CD4-positive, alpha-beta memory T cell (primary cell): ENCODE data around the gene WDR89. TPM values are rescaled to one million over a fixed set of nuclear protein-coding genes. Genes with fewer than 3 reads are reported as not detected.

Experiments used
- CTCF ChIA-PET: fragments of 350-600 bp; sonication (Branson Sonifier 250); formaldehyde crosslinking; loops from one replicate; lab custom pipeline; 2021; ENCODE audit warnings: inconsistent platforms; ENCODE audit not compliant: partially characterized antibody; lab: Charles Lee
- POLR2A ChIA-PET: fragments of 350-600 bp; sonication (Branson Sonifier 250); formaldehyde crosslinking; loops from one replicate; lab custom pipeline; 2021; ENCODE audit not compliant: partially characterized antibody; lab: Charles Lee
- DNase-seq, 5 donors: peaks; one replicate each; pipeline versions ENCODE4 v3.0.0 to v3.0.0-alpha.2; 2020 to 2022; ENCODE audit warnings: mixed read lengths in 1 of 5
- H3K27ac ChIP-seq: one replicate; pipeline ENCODE4 v1.7.0; 2013; ENCODE audit warnings: low read depth, low read length
- H3K27me3 ChIP-seq: 2 replicates; pipeline ENCODE4 v1.7.0; 2013; ENCODE audit warnings: mild to moderate bottlenecking, low read length, moderate library complexity; ENCODE audit not compliant: insufficient read depth
- H3K36me3 ChIP-seq: 2 replicates; pipeline ENCODE4 v1.7.0; 2013; ENCODE audit warnings: mild to moderate bottlenecking, low read length, moderate library complexity; ENCODE audit not compliant: insufficient read depth
- H3K4me1 ChIP-seq: 2 replicates; pipeline ENCODE4 v1.7.0; 2013; ENCODE audit warnings: mild to moderate bottlenecking, low read length, moderate library complexity; ENCODE audit not compliant: insufficient read depth
- H3K4me3 ChIP-seq, 2 donors: one replicate each; pipeline ENCODE4 v1.7.0; 2013; ENCODE audit warnings: low read length in 2 of 2, mild to moderate bottlenecking in 1 of 2
- H3K9me3 ChIP-seq, 2 donors: one replicate each; pipeline ENCODE4 v1.7.0; 2013; ENCODE audit warnings: low read length in 2 of 2, control low read depth in 1 of 2; ENCODE audit not compliant: control insufficient read depth in 1 of 2
- H3K27ac Mint-ChIP-seq, 7 donors: one replicate each; pipeline ENCODE4 v1.8.0; 2020 to 2021; ENCODE audit warnings: mixed read lengths in 7 of 7, mild to moderate bottlenecking in 6 of 7, inconsistent platforms in 3 of 7, moderate library complexity in 3 of 7
- H3K27me3 Mint-ChIP-seq, 2 donors: one replicate each; pipeline ENCODE4 v1.8.0; 2020 to 2021; ENCODE audit warnings: mixed read lengths in 2 of 2
- H3K36me3 Mint-ChIP-seq, 2 donors: one replicate each; pipeline ENCODE4 v1.8.0; 2020 to 2021; ENCODE audit warnings: mixed read lengths in 2 of 2, inconsistent platforms in 1 of 2, mild to moderate bottlenecking in 1 of 2
- H3K4me1 Mint-ChIP-seq, 4 donors: one replicate each; pipeline ENCODE4 v1.8.0; 2020 to 2021; ENCODE audit warnings: mixed read lengths in 4 of 4, mild to moderate bottlenecking in 1 of 4
- H3K4me3 Mint-ChIP-seq, 8 donors: one replicate each; pipeline ENCODE4 v1.8.0; 2020 to 2021; ENCODE audit warnings: mixed read lengths in 8 of 8, mild to moderate bottlenecking in 7 of 8, moderate library complexity in 6 of 8, inconsistent platforms in 3 of 8
- H3K9me3 Mint-ChIP-seq, 8 donors: one replicate each; pipeline ENCODE4 v1.8.0; 2020 to 2021; ENCODE audit warnings: mixed read lengths in 8 of 8, mild to moderate bottlenecking in 5 of 8, inconsistent platforms in 3 of 8, moderate library complexity in 1 of 8
- intact Hi-C: fragments of 100-400 bp; cut with micrococcal nuclease; formaldehyde crosslinking; loops from one replicate; pipeline ENCODE4 v1.15.1; 2023
- polyA plus RNA-seq, 2 donors: library from polyadenylated mRNA; unstranded; fragments of 300-500 nt; fragmentation: Illumina TruSeq; gene quantifications; one replicate each; pipeline ENCODE4 v1.2.3, GENCODE V29; 2021
- total RNA-seq, 2 experiments: library from RNA; stranded (reverse); gene quantifications; one replicate each; pipeline ENCODE4 v1.2.3, GENCODE V29; 2021

WDR89 gene
- total and polyA plus RNA-seq, 4 experiments from 2014 or later, result 23.4 to 36.3 (median 30.6) TPM

- Histone ChIP-seq H3K9me3 (no peaks in the 10 kb centered on the region), H3K27me3 (no peaks in the 10 kb centered on the region), H3K4me1 (peaks cover 9% of the 10 kb centered on the region), H3K4me3 (no peak overlapping the region), H3K27ac (no peak overlapping the region), H3K36me3 (no peaks in the 10 kb centered on the region)
- Mint-ChIP-seq H3K27ac (no peak overlapping the region), H3K4me3 (no peak overlapping the region), H3K36me3 (peaks cover 0 to 9% of the 10 kb centered on the region in 2 donors), H3K27me3 (peaks cover 0 to 1% of the 10 kb centered on the region in 2 donors), H3K9me3 (no peaks in the 10 kb centered on the region), H3K4me1 (peaks cover 7 to 20% (median 10%) of the 10 kb centered on the region in 4 donors)
- intact Hi-C loops, result loop anchor here (10.0 kb wide), 2 partner anchors 227 to 307 kb away; partner anchors contain the start of gene SYNE2
- no peak for DNase-seq
- CTCF ChIA-PET, result interaction anchor here (0.6 to 1.0 kb wide), 2 partner anchors 77 to 224 kb away, joined by 3 read pairs; no protein-coding TSS in a partner anchor
- POLR2A ChIA-PET, result no interaction called here
These were observed 93.8 kb downstream of the WDR89 start for GRCh38 chr14:63547798-63548335.

Other genes starting within 250 kb of the WDR89 start
- gene PPP2R5E, start 98.5 kb downstream of the WDR89 start, total RNA-seq, result 10 to 100 TPM; 36.2 to 38.0 TPM
- 10 to 100 TPM; 36.2 to 38.3 TPM for gene PPP2R5E, start 98.5 kb downstream of the WDR89 start, polyA plus RNA-seq
- gene SGPP1, start 86.2 kb upstream of the WDR89 start, total RNA-seq, result 10 to 100 TPM; 12.2 to 12.4 TPM
- gene SGPP1, start 86.2 kb upstream of the WDR89 start, polyA plus RNA-seq, result 10 to 100 TPM; 12.5 to 15.2 TPM
- gene SYNE2, start 211.1 kb upstream of the WDR89 start, total RNA-seq, result 100 to 1,000 TPM; 259 to 280 TPM
- gene SYNE2, start 211.1 kb upstream of the WDR89 start, polyA plus RNA-seq, result 100 to 1,000 TPM in 1 of 2 donors, 10 to 100 TPM in 1; 14.2 to 120 TPM